Fibroblast of lung (primary cell): ENCODE measurements around the gene SNX4. TPM values are rescaled to one million over a fixed set of nuclear protein-coding genes. Genes with fewer than 3 reads are reported as not detected.

Experiments used
- DNase-seq, 2 donors: peaks; one replicate each; pipeline versions ENCODE4 v3.0.0 to v3.0.0-alpha.2; 2010; ENCODE audit warnings: low read depth in 2 of 2
- H2AFZ ChIP-seq: 2 replicates; pipeline ENCODE4 v1.5.1; 2012; ENCODE audit warnings: low read length, control low read depth, inconsistent platforms
- H3K27ac ChIP-seq: 2 replicates; pipeline ENCODE4 v1.5.1; 2011; ENCODE audit warnings: low read length, control low read depth; ENCODE audit not compliant: insufficient read depth
- H3K27me3 ChIP-seq: 2 replicates; pipeline ENCODE4 v1.5.1; 2011; ENCODE audit warnings: mild to moderate bottlenecking, low read length; ENCODE audit not compliant: control insufficient read depth, insufficient read depth
- H3K36me3 ChIP-seq: 2 replicates; pipeline ENCODE4 v1.5.1; 2011; ENCODE audit warnings: low read length; ENCODE audit not compliant: control insufficient read depth, insufficient read depth
- H3K4me1 ChIP-seq: 2 replicates; pipeline ENCODE4 v1.5.1; 2011; ENCODE audit warnings: low read length; ENCODE audit not compliant: control insufficient read depth, insufficient read depth; ENCODE audit errors: extremely low read depth
- H3K4me2 ChIP-seq: 2 replicates; pipeline ENCODE4 v1.5.1; 2011; ENCODE audit warnings: low read length, control low read depth; ENCODE audit not compliant: insufficient read depth; ENCODE audit errors: extremely low read depth
- H3K4me3 ChIP-seq, 4 experiments: fragments of 200-600 bp in 1 of 4; sonication (generic) in 1 of 4; replicated peaks in 1 of 4; 2 replicates each; pipeline ENCODE4 v1.5.1; 2011 to 2016; ENCODE audit warnings: low read length in 4 of 4, low read depth in 3 of 4, mild to moderate bottlenecking in 3 of 4, control low read depth in 2 of 4, inconsistent platforms in 1 of 4, mixed read lengths in 1 of 4; ENCODE audit not compliant: insufficient read depth in 1 of 4; ENCODE audit errors: control extremely low read depth in 1 of 4
- H3K79me2 ChIP-seq: 2 replicates; pipeline ENCODE4 v1.5.1; 2012; ENCODE audit warnings: mild to moderate bottlenecking, low read length, inconsistent platforms; ENCODE audit not compliant: control insufficient read depth, insufficient read depth
- H3K9ac ChIP-seq: 2 replicates; pipeline ENCODE4 v1.5.1; 2011; ENCODE audit warnings: mild to moderate bottlenecking, low read length, control low read depth; ENCODE audit not compliant: insufficient read depth
- H3K9me3 ChIP-seq: 2 replicates; pipeline ENCODE4 v1.5.1; 2012; ENCODE audit warnings: low read depth, low read length; ENCODE audit not compliant: control insufficient read depth, insufficient read depth
- H4K20me1 ChIP-seq: 2 replicates; pipeline ENCODE4 v1.5.1; 2011; ENCODE audit warnings: low read length; ENCODE audit not compliant: control insufficient read depth, insufficient read depth; ENCODE audit errors: extremely low read depth
- CTCF ChIP-seq, 2 donors: IDR thresholded peaks in 1 of 2; conservative IDR thresholded peaks in 1 of 2; 1 replicate in 1 of 2; 2 replicates in 1 of 2; pipeline ENCODE4 v1.5.1; 2011 to 2012; ENCODE audit warnings: low read length in 2 of 2, control low read depth in 1 of 2, inconsistent platforms in 1 of 2, low read depth in 1 of 2, mild to moderate bottlenecking in 1 of 2
- EZH2 ChIP-seq: IDR thresholded peaks from 2 replicates; pipeline ENCODE4 v1.5.1; 2012; ENCODE audit warnings: low read length, control low read depth, mild to moderate bottlenecking; ENCODE audit errors: missing control alignments
- polyA plus RNA-seq, 2 donors: library from polyadenylated mRNA; depleted of rRNA in 1 of 2; stranded (reverse) in 1 of 2; unstranded in 1 of 2; fragments of >200 nt; gene quantifications; 2 replicates each; pipeline ENCODE4 v1.2.1, GENCODE V29; 2011 to 2012; ENCODE audit warnings: missing spikeins in 1 of 2
- total RNA-seq: library from RNA; depleted of rRNA; stranded (reverse); fragments of >200 nt; gene quantifications from 2 replicates; pipeline ENCODE4 v1.2.1, GENCODE V29; 2014

Gene SNX4
- total and polyA plus RNA-seq, 2 donors (not counting 1 experiment from before 2014, with no cell fraction given) = 22.1 to 23.8 TPM

GRCh38 chr3:125480656-125481374, 39.2 kb downstream of the SNX4 start:
- H3K9ac ChIP-seq = no peak overlapping the region
- no peaks in the 10 kb centered on the region for H3K9me3 ChIP-seq
- DNase-seq = peak; percentile 74 to 80
- no peaks in the 10 kb centered on the region for H3K27me3 ChIP-seq
- no peaks in the 10 kb centered on the region for H3K4me1 ChIP-seq
- TF ChIP-seq CTCF (conservative IDR thresholded peaks at IDR 0.05 in 1 of 2, IDR thresholded peaks at IDR 0.05 in 1 of 2; ENCODE audit: low read depth in 1 of 2, low read length in 2 of 2) = no peak
- TF ChIP-seq EZH2 = no peak
- no peak overlapping the region for H2AFZ ChIP-seq
- H3K27ac ChIP-seq = no peak overlapping the region
- no peaks in the 10 kb centered on the region for H3K36me3 ChIP-seq
- no peak overlapping the region for H3K4me3 ChIP-seq
- no peaks in the 10 kb centered on the region for H4K20me1 ChIP-seq
- H3K4me2 ChIP-seq = no peak overlapping the region
- no peaks in the 10 kb centered on the region for H3K79me2 ChIP-seq

GRCh38 chr3:125479091-125479490, 40.9 kb downstream of the SNX4 start:
- no peaks in the 10 kb centered on the region for H3K27me3 ChIP-seq
- no peaks in the 10 kb centered on the region for H3K9me3 ChIP-seq
- H3K79me2 ChIP-seq = no peaks in the 10 kb centered on the region
- no peak overlapping the region for H2AFZ ChIP-seq
- no peak overlapping the region for H3K9ac ChIP-seq
- no peaks in the 10 kb centered on the region for H4K20me1 ChIP-seq
- H3K27ac ChIP-seq = no peak overlapping the region
- H3K4me2 ChIP-seq = no peak overlapping the region
- no peak overlapping the region for H3K4me3 ChIP-seq
- H3K36me3 ChIP-seq = peaks cover 2% of the 10 kb centered on the region
- no peak for TF ChIP-seq EZH2
- no peak for TF ChIP-seq CTCF (conservative IDR thresholded peaks at IDR 0.05 in 1 of 2, IDR thresholded peaks at IDR 0.05 in 1 of 2; ENCODE audit: low read depth in 1 of 2, low read length in 2 of 2)
- H3K4me1 ChIP-seq = no peaks in the 10 kb centered on the region
- DNase-seq = peak in 1 of 2 donors; percentile 11

GRCh38 chr3:125478326-125478725, 41.7 kb downstream of the SNX4 start:
- Histone ChIP-seq H3K36me3 (peaks cover 2% of the 10 kb centered on the region), H2AFZ (no peak overlapping the region), H3K4me2 (no peak overlapping the region), H4K20me1 (no peaks in the 10 kb centered on the region), H3K27me3 (no peaks in the 10 kb centered on the region), H3K4me3 (no peak overlapping the region), H3K9ac (no peak overlapping the region), H3K9me3 (no peaks in the 10 kb centered on the region), H3K27ac (no peak overlapping the region), H3K4me1 (no peaks in the 10 kb centered on the region), H3K79me2 (no peaks in the 10 kb centered on the region)
- no peak for TF ChIP-seq EZH2
- TF ChIP-seq CTCF (conservative IDR thresholded peaks at IDR 0.05 in 1 of 2, IDR thresholded peaks at IDR 0.05 in 1 of 2; ENCODE audit: low read depth in 1 of 2, low read length in 2 of 2) = no peak
- DNase-seq = peak; percentile 28 to 55
